ENCODE measurements around the gene NEO1. TPM values are rescaled to one million over a fixed set of nuclear protein-coding genes. Genes with fewer than 3 reads are reported as not detected.
"Not testable (repeated sequence)": the region's sequence is repeated elsewhere in the genome, so short reads cannot be mapped to it uniquely, and the experiment has no call there.

The NEO1 gene
- total RNA-seq, 1 donor from 2014 or later, result 136 TPM

GRCh38 chr15:73165435-73165834 is 113.2 kb downstream of the NEO1 start:
- DNase-seq (ENCODE audit: low spot score in 2 of 2, unreplicated experiment in 2 of 2), result no peak
- peak overlapping the region; percentile 4 for H3K27ac Mint-ChIP-seq
- no peak overlapping the region for H3K4me3 Mint-ChIP-seq
- H3K9me3 Mint-ChIP-seq, result peaks cover 19% of the 10 kb centered on the region
- H3K4me1 Mint-ChIP-seq, result no peaks in the 10 kb centered on the region
- TF ChIP-seq CTCF (IDR thresholded peaks at IDR 0.05; ENCODE audit: unreplicated experiment), result no peak
- H3K36me3 Mint-ChIP-seq, result peaks cover 22% of the 10 kb centered on the region
- H3K27me3 Mint-ChIP-seq (ENCODE audit: low read depth), result no peaks in the 10 kb centered on the region

- no peak for DNase-seq (ENCODE audit: low spot score in 2 of 2, unreplicated experiment in 2 of 2)
- no peak overlapping the region for H3K27ac Mint-ChIP-seq
- peaks cover 22% of the 10 kb centered on the region for H3K36me3 Mint-ChIP-seq
These were observed 113.6 kb downstream of the NEO1 start for GRCh38 chr15:73165844-73166243.

GRCh38 chr15:73166711-73167110 is 114.4 kb downstream of the NEO1 start:
- H3K27me3 Mint-ChIP-seq (ENCODE audit: low read depth); H3K4me1 Mint-ChIP-seq; H3K4me3 Mint-ChIP-seq; H3K27ac Mint-ChIP-seq; DNase-seq (ENCODE audit: low spot score in 2 of 2, unreplicated experiment in 2 of 2): not testable (repeated sequence)
- H3K36me3 Mint-ChIP-seq, result peaks cover 22% of the 10 kb centered on the region
- peaks cover 19% of the 10 kb centered on the region for H3K9me3 Mint-ChIP-seq

More at GRCh38 chr15:73165844-73166243, 113.6 kb downstream of the NEO1 start:
- H3K27me3 Mint-ChIP-seq (ENCODE audit: low read depth), result no peaks in the 10 kb centered on the region
- no peaks in the 10 kb centered on the region for H3K4me1 Mint-ChIP-seq
- H3K9me3 Mint-ChIP-seq, result peaks cover 19% of the 10 kb centered on the region
- H3K4me3 Mint-ChIP-seq, result no peak overlapping the region
- TF ChIP-seq CTCF (IDR thresholded peaks at IDR 0.05; ENCODE audit: unreplicated experiment), result no peak

- H3K27ac Mint-ChIP-seq, result no peak overlapping the region
- no peaks in the 10 kb centered on the region for H3K4me1 Mint-ChIP-seq
- TF ChIP-seq CTCF (IDR thresholded peaks at IDR 0.05; ENCODE audit: unreplicated experiment), result no peak
- H3K4me3 Mint-ChIP-seq, result no peak overlapping the region
- peaks cover 19% of the 10 kb centered on the region for H3K9me3 Mint-ChIP-seq
- peaks cover 22% of the 10 kb centered on the region for H3K36me3 Mint-ChIP-seq
- H3K27me3 Mint-ChIP-seq (ENCODE audit: low read depth), result no peaks in the 10 kb centered on the region
- no peak for DNase-seq (ENCODE audit: low spot score in 2 of 2, unreplicated experiment in 2 of 2)
These were observed 116.2 kb downstream of the NEO1 start for GRCh38 chr15:73168487-73168886.

- H3K36me3 Mint-ChIP-seq, result peaks cover 6% of the 10 kb centered on the region
- peaks cover 3% of the 10 kb centered on the region for H3K9me3 Mint-ChIP-seq
- H3K4me3 Mint-ChIP-seq, result no peak overlapping the region
- DNase-seq (ENCODE audit: low spot score in 2 of 2, unreplicated experiment in 2 of 2), result no peak
- no peaks in the 10 kb centered on the region for H3K27me3 Mint-ChIP-seq (ENCODE audit: low read depth)
- peaks cover 4% of the 10 kb centered on the region for H3K4me1 Mint-ChIP-seq
- no peak for TF ChIP-seq CTCF (IDR thresholded peaks at IDR 0.05; ENCODE audit: unreplicated experiment)
- H3K27ac Mint-ChIP-seq, result no peak overlapping the region
These were observed 119.4 kb downstream of the NEO1 start for GRCh38 chr15:73171711-73172110.

- H3K27ac Mint-ChIP-seq, result no peak overlapping the region
- peaks cover 2% of the 10 kb centered on the region for H3K36me3 Mint-ChIP-seq
- no peak for DNase-seq (ENCODE audit: low spot score in 2 of 2, unreplicated experiment in 2 of 2)
- no peak for TF ChIP-seq CTCF (IDR thresholded peaks at IDR 0.05; ENCODE audit: unreplicated experiment)
- H3K9me3 Mint-ChIP-seq, result no peaks in the 10 kb centered on the region
- H3K4me3 Mint-ChIP-seq, result no peak overlapping the region
- no peaks in the 10 kb centered on the region for H3K27me3 Mint-ChIP-seq (ENCODE audit: low read depth)
- peaks cover 4% of the 10 kb centered on the region for H3K4me1 Mint-ChIP-seq
These were observed 120.2 kb downstream of the NEO1 start for GRCh38 chr15:73172508-73172907.
